C4-2B (cell line): ENCODE data around the gene BICRA.

ENCODE experiments used
- H3K27ac ChIP-seq: fragments of 450-650 bp; 2 replicates; pipeline ENCODE4 v1.5.1; 2017
- CTCF ChIP-seq: fragments of 450-650 bp; conservative IDR thresholded peaks from 2 replicates; pipeline ENCODE4 v1.5.1; 2017; ENCODE audit warnings: mild to moderate bottlenecking
- ZFX ChIP-seq: fragments of 450-650 bp; IDR thresholded peaks from 2 replicates; pipeline ENCODE4 v1.6.1; 2017

Gene BICRA

GRCh38 chr19:47698631-47699359, 89.9 kb downstream of the BICRA start:
- no peak overlapping the region for H3K27ac ChIP-seq
- TF ChIP-seq ZFX = no peak
- TF ChIP-seq CTCF = no peak

- H3K27ac ChIP-seq = no peak overlapping the region
- TF ChIP-seq ZFX = no peak
- peak; percentile 76 for TF ChIP-seq CTCF
Measured at GRCh38 chr19:47699360-47699917, 90.5 kb downstream of the BICRA start.

- H3K27ac ChIP-seq = no peak overlapping the region
- TF ChIP-seq CTCF = no peak
- TF ChIP-seq ZFX = no peak
Measured at GRCh38 chr19:47700934-47701716, 92.2 kb downstream of the BICRA start.

GRCh38 chr19:47701717-47702552, 93.0 kb downstream of the BICRA start:
- TF ChIP-seq CTCF (no peak), ZFX (no peak)
- H3K27ac ChIP-seq = no peak overlapping the region

GRCh38 chr19:47702671-47703070, 93.7 kb downstream of the BICRA start:
- no peak overlapping the region for H3K27ac ChIP-seq
- TF ChIP-seq CTCF (no peak), ZFX (no peak)

- no peak overlapping the region for H3K27ac ChIP-seq
- TF ChIP-seq CTCF (no peak), ZFX (no peak)
Measured at GRCh38 chr19:47703301-47703700, 94.4 kb downstream of the BICRA start.
